GM12875 (cell line): ENCODE results near the gene PSMD1.

ENCODE experiments used
- H3K4me3 ChIP-seq: one replicate; pipeline ENCODE4 v1.5.1; 2011; ENCODE audit warnings: low read depth, low read length, control low read depth
- CTCF ChIP-seq: IDR thresholded peaks from 2 replicates; pipeline ENCODE4 v1.5.1; 2011; ENCODE audit warnings: low read depth, mild to moderate bottlenecking, control low read depth, inconsistent platforms, low read length, moderate library complexity, borderline replicate concordance; ENCODE audit not compliant: insufficient read depth

The PSMD1 gene

GRCh38 chr2:231185886-231186285 lies 129.2 kb downstream of the PSMD1 start:
- no peak overlapping the region for H3K4me3 ChIP-seq
- no peak for TF ChIP-seq CTCF

- no peak for TF ChIP-seq CTCF
- no peak overlapping the region for H3K4me3 ChIP-seq
These were observed 129.7 kb downstream of the PSMD1 start for GRCh38 chr2:231186325-231186724.

GRCh38 chr2:231187736-231188505 lies 131.3 kb downstream of the PSMD1 start:
- no peak for TF ChIP-seq CTCF
- H3K4me3 ChIP-seq: no peak overlapping the region

- no peak for TF ChIP-seq CTCF
- H3K4me3 ChIP-seq: no peak overlapping the region
These were observed 132.0 kb downstream of the PSMD1 start for GRCh38 chr2:231188506-231189170.

- no peak overlapping the region for H3K4me3 ChIP-seq
- no peak for TF ChIP-seq CTCF
These were observed 132.5 kb downstream of the PSMD1 start for GRCh38 chr2:231189171-231189530.

- no peak overlapping the region for H3K4me3 ChIP-seq
- no peak for TF ChIP-seq CTCF
These were observed 133.2 kb downstream of the PSMD1 start for GRCh38 chr2:231189571-231190495.
